ENCODE measurements around the gene PIGT.

Gene PIGT

DNA sequence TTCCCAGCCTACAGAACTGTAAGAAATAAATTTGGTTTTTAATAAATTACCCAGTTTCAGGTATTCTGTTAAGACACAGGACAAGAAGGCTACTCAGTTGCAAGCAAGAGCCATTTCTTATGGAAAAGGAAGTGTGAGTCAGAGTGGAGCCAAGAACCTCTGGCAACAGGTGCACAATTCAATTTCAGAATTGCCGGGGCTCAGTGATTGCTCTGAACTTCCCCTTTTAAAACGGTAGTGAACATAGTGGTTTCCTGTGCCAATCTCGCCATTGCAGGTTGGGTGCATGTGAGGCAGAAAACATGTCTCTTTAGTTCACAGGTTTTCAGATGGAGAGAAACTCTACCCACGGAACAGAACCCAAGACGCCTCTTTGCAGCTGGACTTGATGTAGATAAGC lies 16.4 kb downstream of the PIGT start:
- no peak for DNase-seq

- DNase-seq: no peak
Measured at GRCh38 chr20:45433316-45433715, 17.4 kb downstream of the PIGT start.

DNA sequence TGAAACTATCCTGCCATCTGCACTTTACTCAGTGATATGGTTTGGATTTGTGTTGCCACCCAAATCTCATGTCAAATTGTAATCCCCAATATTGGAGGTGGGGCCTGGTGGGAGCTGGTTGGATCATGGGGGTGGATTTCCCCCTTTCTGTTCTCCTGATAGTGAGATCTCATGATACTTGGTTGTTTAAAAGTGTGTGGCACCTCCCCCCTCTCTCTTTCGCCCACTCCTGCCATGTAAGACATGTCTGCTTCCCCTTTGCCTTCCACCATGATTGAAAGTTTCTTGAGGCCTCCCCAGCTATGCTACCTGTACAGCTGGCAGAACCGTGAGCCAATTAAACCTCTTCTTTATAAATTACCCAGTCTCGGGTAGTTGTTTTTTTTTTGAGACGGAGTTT lies 18.0 kb downstream of the PIGT start:
- no peak for DNase-seq

- DNase-seq: peak; percentile 88
Measured at GRCh38 chr20:45436732-45437485, 21.0 kb downstream of the PIGT start.

- DNase-seq: no peak
Measured at GRCh38 chr20:45440424-45440823, 24.5 kb downstream of the PIGT start.

DNA sequence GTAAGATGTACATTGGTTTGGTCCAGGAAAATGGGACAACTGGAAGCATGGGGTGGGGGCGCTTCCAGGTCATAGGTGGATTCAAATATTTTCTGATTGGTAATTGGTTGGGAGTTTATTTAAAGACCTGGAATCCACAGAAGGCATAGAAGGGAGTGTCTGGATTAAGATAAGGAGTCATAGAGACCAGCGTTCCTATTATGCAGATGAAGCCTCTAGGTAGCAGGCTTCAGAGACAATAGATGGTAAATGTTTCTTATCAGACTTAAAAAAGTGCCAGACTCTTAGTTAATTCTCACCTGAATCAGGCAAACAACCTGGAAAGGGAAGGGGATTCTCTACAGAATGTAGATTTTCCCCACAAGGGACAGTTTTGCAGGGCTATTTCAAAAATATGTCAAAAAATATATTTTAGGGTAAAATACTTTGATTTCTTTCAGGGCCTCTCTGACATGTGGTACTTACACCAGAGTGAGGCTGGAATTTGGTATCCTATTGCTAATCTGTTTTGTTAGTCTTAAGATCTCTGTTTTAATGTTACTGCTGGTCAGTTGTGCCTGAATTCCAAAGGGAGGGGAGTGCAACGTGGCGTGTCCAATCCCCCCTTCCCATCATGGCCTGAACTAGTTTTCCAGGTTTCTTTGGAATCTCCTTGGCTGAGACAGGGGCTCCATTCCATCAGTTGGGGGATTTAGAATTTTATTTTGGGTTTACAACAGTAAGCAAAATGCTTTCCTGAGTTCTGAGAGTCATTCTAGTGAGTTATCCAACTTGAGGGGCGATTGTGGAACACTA lies 25.1 kb downstream of the PIGT start:
- no peak for DNase-seq

GRCh38 chr20:45441746-45442145 lies 25.8 kb downstream of the PIGT start:
- no peak for DNase-seq

DNA sequence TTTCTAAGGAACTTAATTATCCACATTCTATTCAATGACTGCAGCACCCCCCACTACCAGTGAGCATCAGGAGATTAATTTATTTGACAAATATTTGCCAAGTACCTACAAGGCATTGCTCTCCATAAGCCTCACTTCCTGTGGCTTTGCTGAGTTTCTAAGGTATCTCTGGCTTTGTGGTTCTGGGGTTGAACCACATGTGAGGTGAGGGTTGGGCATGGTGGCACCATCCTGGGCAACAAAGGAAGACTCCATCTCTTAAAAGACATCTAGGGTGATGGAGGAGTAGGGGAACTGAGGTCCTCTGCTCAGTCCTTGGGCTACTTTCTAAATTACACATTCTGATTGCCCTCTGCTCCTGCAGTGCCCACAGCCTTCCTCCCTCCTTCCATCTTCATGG lies 28.1 kb downstream of the PIGT start:
- DNase-seq: no peak

GRCh38 chr20:45445805-45446562 lies 30.0 kb downstream of the PIGT start:
- DNase-seq: peak; percentile 32

DNA sequence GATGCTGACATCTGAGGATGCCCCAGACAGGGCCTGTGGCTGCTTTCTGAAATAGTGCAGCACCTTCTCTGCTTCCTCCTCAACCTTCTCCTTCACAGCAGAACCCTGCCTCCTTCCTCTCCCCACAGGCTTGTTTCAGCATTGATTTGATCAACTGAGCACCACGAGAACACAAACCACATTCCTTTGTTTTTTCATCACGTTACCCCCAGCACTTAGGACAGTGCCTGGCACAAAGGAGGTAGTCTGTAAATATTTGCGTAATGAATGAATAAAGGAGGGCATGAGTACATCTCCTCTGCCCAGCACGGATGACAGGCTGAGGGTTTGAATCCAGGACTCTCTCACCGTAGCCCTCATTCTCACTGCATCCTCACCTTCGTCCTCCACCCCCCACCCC lies 32.3 kb downstream of the PIGT start:
- no peak for DNase-seq

GRCh38 chr20:45449528-45449927 lies 33.6 kb downstream of the PIGT start:
- DNase-seq: no peak

- DNase-seq: no peak
Measured at GRCh38 chr20:45450097-45450818, 34.3 kb downstream of the PIGT start.

GRCh38 chr20:45452238-45452637 lies 36.3 kb downstream of the PIGT start:
- DNase-seq: no peak

DNA sequence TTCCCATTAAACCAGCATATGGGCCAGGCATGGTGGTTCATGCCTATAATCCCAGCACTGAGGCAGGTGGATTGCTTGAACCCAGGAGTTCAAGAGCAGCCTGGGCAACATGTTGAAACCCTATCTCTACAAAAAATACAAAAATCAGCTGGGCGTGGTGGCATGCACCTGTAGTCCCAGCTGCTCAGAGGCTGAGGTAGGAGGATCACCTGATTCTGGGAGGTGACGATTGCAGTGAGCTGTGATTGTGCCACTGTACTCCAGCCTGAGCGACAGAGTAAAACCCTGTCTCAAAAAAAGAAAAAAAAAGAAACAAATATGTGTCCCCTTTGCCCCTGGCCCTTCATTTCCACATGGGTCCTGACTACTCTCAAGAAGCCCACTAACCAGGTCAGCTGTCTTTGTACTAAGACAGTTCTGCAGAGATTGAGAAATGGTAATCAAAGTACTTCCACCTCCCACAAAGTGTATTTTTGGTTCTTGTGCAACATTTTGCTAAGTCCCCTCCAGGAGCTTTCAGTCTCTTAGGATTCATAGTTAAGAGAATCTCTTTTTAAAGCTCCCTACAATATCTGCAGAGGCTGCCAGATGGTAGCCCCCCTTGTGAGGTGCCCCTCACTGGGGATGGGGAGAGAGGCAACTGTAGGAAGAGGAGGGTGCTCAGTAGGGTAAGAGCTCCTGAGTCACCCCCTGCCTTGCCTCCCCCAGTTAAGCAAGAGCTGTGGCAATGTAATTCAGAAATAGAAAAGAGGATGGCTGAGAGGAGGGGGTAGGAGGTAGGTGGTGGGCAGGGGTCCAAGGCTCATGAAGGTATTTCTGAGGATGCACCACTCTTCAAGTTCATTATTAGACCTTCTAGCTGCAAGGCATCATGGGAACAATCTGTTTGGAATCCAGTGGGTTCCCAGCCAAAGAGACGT lies 37.1 kb downstream of the PIGT start:
- no peak for DNase-seq

DNA sequence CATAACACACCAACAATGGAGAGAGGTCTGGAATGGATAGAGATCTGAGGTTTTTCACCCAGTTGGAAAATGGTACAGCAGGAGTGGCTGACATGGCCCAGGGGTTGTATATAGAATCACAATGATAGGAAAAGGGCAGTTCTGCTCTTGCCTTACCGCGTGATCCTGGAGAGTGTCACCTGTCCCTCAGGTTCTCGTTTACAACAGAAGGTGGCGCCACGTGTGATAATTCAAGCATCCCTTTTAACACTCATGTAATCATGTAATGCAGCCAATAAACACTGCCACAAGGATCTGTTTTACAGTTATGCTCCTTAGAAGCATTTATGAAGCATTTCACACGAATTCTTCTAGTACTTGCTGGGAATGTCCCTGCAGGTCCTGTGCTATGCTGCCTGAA lies 40.7 kb downstream of the PIGT start:
- DNase-seq: peak; percentile 23

- DNase-seq: no peak
Measured at GRCh38 chr20:45459606-45460005, 43.7 kb downstream of the PIGT start.

GRCh38 chr20:45461225-45461624 lies 45.3 kb downstream of the PIGT start:
- no peak for DNase-seq

DNA sequence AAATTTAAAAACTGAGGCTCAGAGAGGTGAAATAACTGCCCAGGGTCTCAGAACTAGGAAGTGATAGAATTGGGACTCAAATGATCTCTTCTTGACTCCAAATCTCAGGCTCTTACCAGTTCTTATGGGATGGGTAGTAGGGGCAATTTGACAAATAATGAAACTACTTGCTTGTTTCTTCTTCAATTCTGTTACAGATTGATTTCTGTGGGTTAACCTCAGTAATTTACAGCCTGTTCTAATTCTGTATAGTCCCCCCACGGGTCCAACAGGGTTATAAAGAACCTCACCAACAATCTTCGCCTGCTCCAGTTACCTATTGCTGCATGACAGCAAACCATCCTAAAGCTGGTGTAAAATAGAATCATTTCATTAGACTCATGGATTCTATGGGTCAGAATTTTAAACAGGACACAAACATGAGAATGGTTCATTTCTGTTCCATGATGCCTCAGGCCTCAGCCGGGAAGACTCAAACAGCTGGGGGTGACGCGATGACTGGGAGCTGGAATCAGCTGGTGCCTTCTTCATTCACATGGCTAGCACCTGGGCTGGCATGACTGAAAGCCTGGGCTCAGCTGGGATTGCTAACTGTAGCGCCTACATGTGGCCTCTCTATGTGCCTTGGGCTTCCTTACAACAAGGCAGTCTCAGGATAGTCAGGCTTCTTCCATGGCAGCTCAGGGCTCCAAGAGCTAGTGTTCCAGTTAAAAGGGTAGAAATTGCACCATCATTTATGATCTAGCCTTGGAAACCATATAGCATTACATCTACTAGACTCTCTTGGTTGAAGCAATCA lies 47.0 kb downstream of the PIGT start:
- no peak for DNase-seq

GRCh38 chr20:45463709-45464108 lies 47.8 kb downstream of the PIGT start:
- no peak for DNase-seq

DNA sequence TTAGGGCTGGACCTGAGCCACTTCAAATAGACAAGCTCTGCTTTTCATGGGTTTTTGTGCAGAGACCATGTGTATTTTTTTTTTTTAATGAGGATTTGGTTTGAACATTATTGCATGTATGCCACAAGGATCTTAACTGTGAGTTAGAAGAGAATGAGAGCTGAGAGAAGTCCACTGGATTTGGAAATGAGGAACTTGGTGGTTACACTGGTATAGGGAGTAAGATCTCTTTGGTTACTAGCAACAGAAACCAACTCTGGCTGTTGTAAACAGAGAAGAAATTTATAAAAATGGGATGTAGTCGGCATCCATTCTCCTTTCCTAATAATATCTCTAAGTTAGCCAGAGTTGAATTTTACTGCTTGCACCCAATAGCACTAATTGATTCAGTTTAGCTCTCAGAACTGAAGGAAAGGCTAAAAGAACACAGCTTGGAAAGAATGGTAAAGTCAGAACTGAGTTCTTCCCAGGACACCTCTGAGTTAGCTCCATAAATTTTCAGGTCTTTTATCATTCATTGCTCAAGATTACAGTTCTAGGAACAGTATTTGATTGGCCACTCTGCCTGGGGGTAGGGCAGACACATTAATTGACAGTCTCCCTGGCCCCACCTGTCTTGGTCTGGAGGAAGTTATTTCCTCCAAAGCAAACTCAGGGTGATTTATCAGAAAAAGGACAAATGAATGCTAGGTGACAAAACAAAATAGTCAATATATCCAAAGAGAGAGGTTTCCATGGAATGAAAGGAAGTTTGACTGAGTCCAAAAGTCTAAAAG lies 49.7 kb downstream of the PIGT start:
- DNase-seq: no peak

Measured in stimulated activated CD4-positive, alpha-beta T cell treated with anti-CD3 and anti-CD28 coated beads, Interleukin-4, amount 100 ng/mL, for 1 hour (primary cell).